HepG2 (cell line): ENCODE measurements around the gene ZNF100. TPM values are rescaled to one million over a fixed set of nuclear protein-coding genes. Genes with fewer than 3 reads are reported as not detected.

Source experiments
- ARNT ChIP-seq: fragments of 450-650 bp; IDR thresholded peaks from 2 replicates; pipeline ENCODE4 v1.6.1; 2017
- CCDC6 ChIP-seq: sonication (generic); formaldehyde crosslinking; IDR thresholded peaks from 2 replicates; pipeline ENCODE4 v1.8.1; 2022; ENCODE audit warnings: mild to moderate bottlenecking, missing genetic modification reagents, moderate library complexity
- FLYWCH1 ChIP-seq: sonication (generic); formaldehyde crosslinking; IDR thresholded peaks from 2 replicates; pipeline ENCODE4 v1.8.1; 2023; ENCODE audit warnings: mild to moderate bottlenecking, missing genetic modification reagents
- HINFP ChIP-seq: sonication (generic); formaldehyde crosslinking; IDR thresholded peaks from 2 replicates; pipeline ENCODE4 v1.4.0; 2020; ENCODE audit warnings: low read depth, mild to moderate bottlenecking, missing genetic modification reagents
- HNF4G ChIP-seq, 2 experiments: sonication (generic) in 1 of 2; formaldehyde crosslinking in 1 of 2; IDR thresholded peaks; 2 replicates each; pipeline versions ENCODE4 v1.4.0 to v1.6.1; 2011 to 2020; ENCODE audit warnings: borderline replicate concordance in 2 of 2, low read depth in 2 of 2, mild to moderate bottlenecking in 2 of 2, low read length in 1 of 2, missing genetic modification reagents in 1 of 2, moderate library complexity in 1 of 2
- ISX ChIP-seq: sonication (generic); formaldehyde crosslinking; conservative IDR thresholded peaks from 2 replicates; pipeline ENCODE4 v1.5.0; 2020; ENCODE audit warnings: missing genetic modification reagents
- ZFY ChIP-seq: sonication (generic); formaldehyde crosslinking; IDR thresholded peaks from 2 replicates; pipeline ENCODE4 v1.4.0; 2020; ENCODE audit warnings: missing genetic modification reagents
- ZNF597 ChIP-seq: sonication (generic); formaldehyde crosslinking; IDR thresholded peaks from 2 replicates; pipeline ENCODE4 v1.5.0; 2020; ENCODE audit warnings: missing genetic modification reagents
- ZNF609 ChIP-seq: sonication (generic); formaldehyde crosslinking; IDR thresholded peaks from 2 replicates; pipeline ENCODE4 v1.4.0; 2020; ENCODE audit warnings: mild to moderate bottlenecking, missing genetic modification reagents, borderline replicate concordance
- ZXDC ChIP-seq: sonication (generic); formaldehyde crosslinking; IDR thresholded peaks from 2 replicates; pipeline ENCODE4 v1.5.0; 2020; ENCODE audit warnings: mild to moderate bottlenecking, missing genetic modification reagents
- polyA plus RNA-seq, 8 experiments: library from polyadenylated mRNA; depleted of rRNA in 3 of 8; stranded (reverse) in 7 of 8; unstranded in 1 of 8; fragments of >200 nt; fragmentation: Illumina TruSeq in 4 of 8; extraction: Trizol in 4 of 8; gene quantifications; 2 replicates each; pipeline versions ENCODE4 v1.2.1 to v1.2.3, GENCODE V29; 2011 to 2016; ENCODE audit warnings: low read depth in 4 of 8, missing spikeins in 1 of 8, mixed read lengths in 1 of 8; ENCODE audit not compliant: insufficient read depth in 1 of 8
- total RNA-seq, 5 experiments: library from RNA; depleted of rRNA; stranded (reverse); fragments of >200 nt; fragmentation: Illumina TruSeq; extraction: Trizol; gene quantifications; 2 replicates each; pipeline ENCODE4 v1.2.3, GENCODE V29; 2016; ENCODE audit warnings: low read depth in 1 of 5

Gene ZNF100
- total and polyA plus RNA-seq, 2 of the 13 experiments (the other 11 are each of a cell fraction or from before 2014, with no cell fraction given) = 2.5 to 11.4 TPM

DNA sequence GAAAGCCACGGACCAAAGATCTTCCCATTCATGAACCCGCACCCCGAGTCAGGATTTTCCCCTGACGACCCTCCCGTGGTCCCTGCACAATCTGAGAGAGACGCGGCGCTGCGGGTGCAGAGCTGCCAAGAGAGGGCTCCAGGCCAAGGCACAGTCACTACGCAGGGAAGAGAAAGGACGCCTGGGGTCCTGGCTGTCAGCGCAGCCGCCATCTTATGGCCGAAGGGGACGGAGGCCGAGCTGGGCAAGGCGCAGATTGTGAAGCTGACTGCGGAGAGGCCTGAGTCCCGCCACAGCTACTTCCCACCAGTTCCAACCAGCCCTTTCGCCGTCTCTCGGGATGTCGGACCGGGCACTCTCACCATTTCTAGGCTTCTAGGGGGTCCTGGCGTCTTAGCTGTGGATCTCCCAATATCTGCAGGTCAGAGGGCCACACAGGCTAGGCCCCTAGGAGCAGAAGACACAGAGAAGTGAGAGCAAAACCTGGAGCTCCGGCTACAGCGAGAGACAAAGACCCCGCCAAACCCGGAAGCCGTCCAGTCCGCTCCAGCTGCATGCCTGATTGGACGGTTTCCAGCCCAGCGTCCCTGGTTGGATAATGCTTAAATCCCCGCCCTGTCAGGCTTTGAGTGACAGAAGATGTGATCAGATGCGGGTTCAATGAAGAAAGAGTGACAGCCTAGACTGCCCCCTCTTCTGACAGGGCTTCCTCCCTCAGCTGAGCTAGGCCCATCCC lies at the start of gene ZNF100 (continued):
- no peak for TF ChIP-seq ZNF609 (CRISPR knock-in tag)
- no peak for TF ChIP-seq ISX (CRISPR knock-in tag)
- no peak for TF ChIP-seq CCDC6 (CRISPR knock-in tag)
- TF ChIP-seq ZFY (CRISPR knock-in tag) = peak; percentile 86
- no peak for TF ChIP-seq HINFP
- TF ChIP-seq ARNT = no peak
- no peak for TF ChIP-seq ZXDC (CRISPR knock-in tag)
- no peak for TF ChIP-seq FLYWCH1
- TF ChIP-seq HNF4G (IDR thresholded peaks at IDR 0.05; ENCODE audit: borderline replicate concordance, low read depth, low read length) = no peak
- TF ChIP-seq HNF4G (CRISPR knock-in tag; IDR thresholded peaks at IDR 0.05; ENCODE audit: borderline replicate concordance, low read depth) = no peak
- no peak for TF ChIP-seq ZNF597 (CRISPR knock-in tag)
